Measurements from ENCODE around the gene LPXN. TPM values are rescaled to one million over a fixed set of nuclear protein-coding genes. Genes with fewer than 3 reads are reported as not detected.

Gene LPXN
- total RNA-seq, 1 experiment from 2014 or later = 2.1 TPM

DNA sequence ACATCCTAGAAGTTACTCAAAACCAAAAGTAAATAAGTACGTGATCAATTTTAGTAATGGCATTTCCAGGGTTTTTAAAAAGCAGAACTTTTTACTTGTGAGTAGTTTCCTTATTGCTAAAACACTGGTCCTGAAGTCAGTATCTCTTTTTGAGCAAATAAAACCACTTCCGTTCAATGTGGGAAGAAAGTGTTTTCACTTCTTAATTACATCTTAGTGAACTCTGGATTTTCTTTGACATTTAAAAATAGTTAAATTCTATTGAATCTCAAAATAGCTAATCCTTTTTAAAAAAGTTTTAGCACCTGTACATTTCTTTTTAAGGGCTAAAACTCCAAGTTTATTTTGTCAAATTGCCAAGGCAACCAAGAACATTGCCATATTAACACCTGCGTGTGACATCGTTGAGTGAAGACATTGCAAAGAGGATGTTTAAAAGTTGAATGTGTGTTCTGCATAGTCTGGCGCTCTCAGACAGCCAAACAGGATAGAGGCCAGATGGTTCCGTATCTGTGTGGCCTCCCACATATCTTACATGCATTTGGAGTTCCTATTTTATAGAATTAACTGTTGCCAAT is 50.5 kb downstream of the LPXN start (continued):
- TF ChIP-seq, protein P1, sequence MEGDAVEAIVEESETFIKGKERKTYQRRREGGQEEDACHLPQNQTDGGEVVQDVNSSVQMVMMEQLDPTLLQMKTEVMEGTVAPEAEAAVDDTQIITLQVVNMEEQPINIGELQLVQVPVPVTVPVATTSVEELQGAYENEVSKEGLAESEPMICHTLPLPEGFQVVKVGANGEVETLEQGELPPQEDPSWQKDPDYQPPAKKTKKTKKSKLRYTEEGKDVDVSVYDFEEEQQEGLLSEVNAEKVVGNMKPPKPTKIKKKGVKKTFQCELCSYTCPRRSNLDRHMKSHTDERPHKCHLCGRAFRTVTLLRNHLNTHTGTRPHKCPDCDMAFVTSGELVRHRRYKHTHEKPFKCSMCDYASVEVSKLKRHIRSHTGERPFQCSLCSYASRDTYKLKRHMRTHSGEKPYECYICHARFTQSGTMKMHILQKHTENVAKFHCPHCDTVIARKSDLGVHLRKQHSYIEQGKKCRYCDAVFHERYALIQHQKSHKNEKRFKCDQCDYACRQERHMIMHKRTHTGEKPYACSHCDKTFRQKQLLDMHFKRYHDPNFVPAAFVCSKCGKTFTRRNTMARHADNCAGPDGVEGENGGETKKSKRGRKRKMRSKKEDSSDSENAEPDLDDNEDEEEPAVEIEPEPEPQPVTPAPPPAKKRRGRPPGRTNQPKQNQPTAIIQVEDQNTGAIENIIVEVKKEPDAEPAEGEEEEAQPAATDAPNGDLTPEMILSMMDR (IDR thresholded peaks at IDR 0.05) = no peak
- TF ChIP-seq ZBTB21 (CRISPR knock-in tag; IDR thresholded peaks at IDR 0.05; ENCODE audit: borderline replicate concordance) (no peak), ZNF423 (CRISPR knock-in tag; IDR thresholded peaks at IDR 0.05) (no peak)

DNA sequence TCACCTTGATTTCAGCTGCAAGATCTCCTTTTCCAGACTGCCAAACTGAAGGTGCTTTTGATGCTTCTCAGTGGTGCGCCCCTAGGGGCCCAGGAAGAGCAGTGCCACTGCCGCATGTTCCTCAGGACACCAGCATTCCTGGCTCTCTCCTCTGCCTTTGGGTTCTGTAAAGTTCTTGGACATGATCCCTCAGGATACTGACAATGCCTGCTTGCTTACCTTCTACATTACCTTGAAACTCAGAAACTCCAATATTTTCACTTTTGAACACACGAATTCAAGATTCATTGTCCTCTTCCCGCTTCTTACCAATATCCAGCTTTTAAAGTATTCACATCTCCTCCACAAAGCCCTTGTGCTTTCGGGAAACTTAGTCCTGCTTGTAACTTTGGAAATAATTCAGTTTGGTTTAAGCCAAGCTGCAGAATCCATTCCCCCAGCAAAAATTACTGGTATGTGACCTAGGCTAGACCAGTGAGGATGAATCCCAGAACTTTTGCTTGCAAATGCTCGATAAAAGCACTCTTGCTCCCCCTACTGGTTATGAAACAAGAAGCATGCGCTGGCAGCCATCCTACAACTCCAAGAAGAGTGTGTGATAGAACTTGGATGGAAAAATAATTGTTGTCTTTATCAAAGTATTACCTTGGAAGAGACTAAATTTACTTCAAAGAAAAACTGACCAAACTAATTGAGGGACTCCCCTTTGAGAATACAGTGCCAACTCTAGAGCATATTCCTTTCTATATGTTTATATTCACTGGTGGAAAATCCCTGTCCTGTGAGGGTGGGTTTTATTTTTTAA is 51.2 kb downstream of the LPXN start:
- Mint-ChIP-seq H3K27me3 (ENCODE audit: low read depth) (no peaks in the 10 kb centered on the region; the same call in 1 of the 2 replicates), H3K4me3 (peak overlapping the region; percentile 60), H3K27ac (peak overlapping the region; percentile 63), H3K9me3 (no peaks in the 10 kb centered on the region), H3K36me3 (no peaks in the 10 kb centered on the region), H3K4me1 (peaks cover 8% of the 10 kb centered on the region)
- peak; percentile 99 for ATAC-seq
- ChIA-PET CTCF (interaction anchor here (0.6 to 2.0 kb wide), 69 partner anchors 8 to 1439 kb away, joined by 3 to 36 read pairs (median 4); partner anchors contain the start of genes BTBD18, MED19, OR5B12 and TMX2), POLR2A (interaction anchor here (0.6 kb wide), 1 partner anchor 700 kb away, joined by 5 read pairs; no protein-coding TSS in a partner anchor)
- TF ChIP-seq, protein P1 (IDR thresholded peaks at IDR 0.05) = peak; percentile 70
- TF ChIP-seq TEAD1 (CRISPR knock-in tag; IDR thresholded peaks at IDR 0.05) = no peak
- DNase-seq (ENCODE audit: low spot score) = peak; percentile 68

DNA sequence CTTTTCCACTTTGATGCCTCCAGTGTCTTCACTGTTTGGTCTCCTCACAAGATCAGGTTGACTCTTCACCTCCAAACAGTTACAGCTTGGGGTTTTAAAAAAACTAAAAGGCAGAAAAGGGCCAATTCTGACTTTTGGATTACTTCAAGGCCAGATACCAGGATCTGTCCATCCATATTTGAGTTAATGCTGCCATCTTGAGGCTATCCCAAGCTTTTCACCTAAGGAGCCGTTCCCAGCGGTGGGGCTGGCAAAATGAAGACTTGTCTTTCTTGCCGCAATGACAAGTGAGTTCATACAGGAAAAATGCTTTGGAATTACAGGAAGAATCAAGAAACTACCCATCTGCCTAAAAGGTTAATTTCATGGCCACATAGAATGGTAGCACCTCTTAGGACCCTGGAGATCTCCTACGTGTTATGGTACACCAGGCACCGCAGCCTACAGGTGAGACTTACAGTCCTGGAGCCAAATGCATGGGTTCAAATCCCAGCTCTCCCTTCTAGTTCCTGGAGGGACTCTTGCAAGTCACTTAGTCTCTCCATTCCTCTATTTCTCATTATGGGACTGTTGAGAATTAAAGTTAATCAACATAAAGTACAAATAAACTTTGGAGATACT is 61.8 kb downstream of the LPXN start:
- POLR2A ChIA-PET = no interaction called here
- TF ChIP-seq, protein P1 (IDR thresholded peaks at IDR 0.05) = 0 out of 2 replicates have a peak, but pooled peaks have one; percentile 41
- TF ChIP-seq, protein P2, sequence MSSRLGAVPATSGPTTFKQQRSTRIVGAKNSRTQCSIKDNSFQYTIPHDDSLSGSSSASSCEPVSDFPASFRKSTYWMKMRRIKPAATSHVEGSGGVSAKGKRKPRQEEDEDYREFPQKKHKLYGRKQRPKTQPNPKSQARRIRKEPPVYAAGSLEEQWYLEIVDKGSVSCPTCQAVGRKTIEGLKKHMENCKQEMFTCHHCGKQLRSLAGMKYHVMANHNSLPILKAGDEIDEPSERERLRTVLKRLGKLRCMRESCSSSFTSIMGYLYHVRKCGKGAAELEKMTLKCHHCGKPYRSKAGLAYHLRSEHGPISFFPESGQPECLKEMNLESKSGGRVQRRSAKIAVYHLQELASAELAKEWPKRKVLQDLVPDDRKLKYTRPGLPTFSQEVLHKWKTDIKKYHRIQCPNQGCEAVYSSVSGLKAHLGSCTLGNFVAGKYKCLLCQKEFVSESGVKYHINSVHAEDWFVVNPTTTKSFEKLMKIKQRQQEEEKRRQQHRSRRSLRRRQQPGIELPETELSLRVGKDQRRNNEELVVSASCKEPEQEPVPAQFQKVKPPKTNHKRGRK (CRISPR knock-in tag; IDR thresholded peaks at IDR 0.05; ENCODE audit: borderline replicate concordance) = no peak
- TF ChIP-seq, protein P3, sequence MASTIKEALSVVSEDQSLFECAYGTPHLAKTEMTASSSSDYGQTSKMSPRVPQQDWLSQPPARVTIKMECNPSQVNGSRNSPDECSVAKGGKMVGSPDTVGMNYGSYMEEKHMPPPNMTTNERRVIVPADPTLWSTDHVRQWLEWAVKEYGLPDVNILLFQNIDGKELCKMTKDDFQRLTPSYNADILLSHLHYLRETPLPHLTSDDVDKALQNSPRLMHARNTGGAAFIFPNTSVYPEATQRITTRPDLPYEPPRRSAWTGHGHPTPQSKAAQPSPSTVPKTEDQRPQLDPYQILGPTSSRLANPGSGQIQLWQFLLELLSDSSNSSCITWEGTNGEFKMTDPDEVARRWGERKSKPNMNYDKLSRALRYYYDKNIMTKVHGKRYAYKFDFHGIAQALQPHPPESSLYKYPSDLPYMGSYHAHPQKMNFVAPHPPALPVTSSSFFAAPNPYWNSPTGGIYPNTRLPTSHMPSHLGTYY (CRISPR knock-in tag; IDR thresholded peaks at IDR 0.05) = no peak
- TF ChIP-seq KAT7 (CRISPR knock-in tag; IDR thresholded peaks at IDR 0.05; ENCODE audit: borderline replicate concordance) (no peak), TCF7 (CRISPR knock-in tag; IDR thresholded peaks at IDR 0.05; ENCODE audit: low read depth) (no peak)
- TF ChIP-seq, protein P4, sequence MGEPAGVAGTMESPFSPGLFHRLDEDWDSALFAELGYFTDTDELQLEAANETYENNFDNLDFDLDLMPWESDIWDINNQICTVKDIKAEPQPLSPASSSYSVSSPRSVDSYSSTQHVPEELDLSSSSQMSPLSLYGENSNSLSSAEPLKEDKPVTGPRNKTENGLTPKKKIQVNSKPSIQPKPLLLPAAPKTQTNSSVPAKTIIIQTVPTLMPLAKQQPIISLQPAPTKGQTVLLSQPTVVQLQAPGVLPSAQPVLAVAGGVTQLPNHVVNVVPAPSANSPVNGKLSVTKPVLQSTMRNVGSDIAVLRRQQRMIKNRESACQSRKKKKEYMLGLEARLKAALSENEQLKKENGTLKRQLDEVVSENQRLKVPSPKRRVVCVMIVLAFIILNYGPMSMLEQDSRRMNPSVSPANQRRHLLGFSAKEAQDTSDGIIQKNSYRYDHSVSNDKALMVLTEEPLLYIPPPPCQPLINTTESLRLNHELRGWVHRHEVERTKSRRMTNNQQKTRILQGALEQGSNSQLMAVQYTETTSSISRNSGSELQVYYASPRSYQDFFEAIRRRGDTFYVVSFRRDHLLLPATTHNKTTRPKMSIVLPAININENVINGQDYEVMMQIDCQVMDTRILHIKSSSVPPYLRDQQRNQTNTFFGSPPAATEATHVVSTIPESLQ (CRISPR knock-in tag; IDR thresholded peaks at IDR 0.05) = no peak
- TF ChIP-seq, protein P5, sequence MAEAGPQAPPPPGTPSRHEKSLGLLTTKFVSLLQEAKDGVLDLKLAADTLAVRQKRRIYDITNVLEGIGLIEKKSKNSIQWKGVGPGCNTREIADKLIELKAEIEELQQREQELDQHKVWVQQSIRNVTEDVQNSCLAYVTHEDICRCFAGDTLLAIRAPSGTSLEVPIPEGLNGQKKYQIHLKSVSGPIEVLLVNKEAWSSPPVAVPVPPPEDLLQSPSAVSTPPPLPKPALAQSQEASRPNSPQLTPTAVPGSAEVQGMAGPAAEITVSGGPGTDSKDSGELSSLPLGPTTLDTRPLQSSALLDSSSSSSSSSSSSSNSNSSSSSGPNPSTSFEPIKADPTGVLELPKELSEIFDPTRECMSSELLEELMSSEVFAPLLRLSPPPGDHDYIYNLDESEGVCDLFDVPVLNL (CRISPR knock-in tag; IDR thresholded peaks at IDR 0.05; ENCODE audit: borderline replicate concordance, low read depth) = no peak

More for the DNA sequence above, 61.8 kb downstream of the LPXN start:
- Mint-ChIP-seq H3K36me3 (no peaks in the 10 kb centered on the region), H3K4me1 (peaks cover 16% of the 10 kb centered on the region), H3K4me3 (no peak overlapping the region), H3K9me3 (no peaks in the 10 kb centered on the region), H3K27ac (no peak overlapping the region), H3K27me3 (ENCODE audit: low read depth) (0 out of 2 replicates have a peak, but pooled peaks cover 5% of the 10 kb centered on the region)
- CTCF ChIA-PET = interaction anchor here (0.6 to 3.3 kb wide), 13 partner anchors 10 to 1053 kb away, joined by 3 to 36 read pairs (median 4); partner anchors contain the start of genes BTBD18 and RTN4RL2
- DNase-seq (ENCODE audit: low spot score) (peak; percentile 64), ATAC-seq (peak; percentile 87)
